HG03159 (cell line): Measurements from ENCODE around the gene GOLGB1.

Experiments
- ATAC-seq: cut with Tn5 transposase; IDR thresholded peaks from one replicate; pipeline ENCODE4 v1.9.1; 2021; ENCODE audit warnings: mild to moderate bottlenecking, moderate library complexity; ENCODE audit not compliant: unreplicated experiment

Gene GOLGB1

DNA sequence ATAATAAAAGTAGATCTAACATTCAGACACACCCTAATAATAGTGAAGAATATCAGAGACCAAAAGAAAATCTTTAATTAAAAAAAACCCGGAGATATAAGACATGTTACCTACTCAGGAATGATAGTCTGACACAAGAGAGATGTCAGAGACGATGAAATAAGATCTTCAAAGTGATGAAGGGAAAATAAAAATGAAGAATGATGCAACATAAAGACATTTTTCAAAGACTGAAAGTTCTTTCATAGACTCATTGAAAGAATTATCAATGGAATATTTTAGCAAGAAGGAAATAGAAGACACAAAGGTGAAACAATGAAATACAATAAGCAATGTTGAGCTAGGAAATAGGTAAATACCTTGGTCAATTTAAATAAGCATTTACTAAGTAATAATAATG, 108.4 kb downstream of the GOLGB1 start:
- no peak for ATAC-seq

DNA sequence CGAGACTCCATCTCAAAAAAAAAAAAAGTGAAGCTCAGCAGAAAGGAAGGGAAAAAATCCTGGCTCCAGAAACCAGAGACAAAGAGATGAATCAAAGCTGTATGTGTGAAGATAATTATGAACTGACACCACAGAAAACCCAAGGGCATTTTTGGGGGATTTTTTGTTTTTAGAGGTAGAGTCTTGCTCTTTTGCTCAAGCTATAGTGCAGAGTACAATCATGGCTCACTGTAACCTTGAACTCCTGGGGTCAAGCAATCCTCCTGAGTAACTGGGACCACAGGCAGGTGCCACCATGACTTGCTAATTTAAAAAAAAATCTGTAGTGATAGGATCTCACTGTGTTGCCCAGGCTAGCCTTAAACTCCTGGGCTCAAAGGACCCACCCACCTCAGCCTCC, 111.6 kb downstream of the GOLGB1 start:
- no peak for ATAC-seq

DNA sequence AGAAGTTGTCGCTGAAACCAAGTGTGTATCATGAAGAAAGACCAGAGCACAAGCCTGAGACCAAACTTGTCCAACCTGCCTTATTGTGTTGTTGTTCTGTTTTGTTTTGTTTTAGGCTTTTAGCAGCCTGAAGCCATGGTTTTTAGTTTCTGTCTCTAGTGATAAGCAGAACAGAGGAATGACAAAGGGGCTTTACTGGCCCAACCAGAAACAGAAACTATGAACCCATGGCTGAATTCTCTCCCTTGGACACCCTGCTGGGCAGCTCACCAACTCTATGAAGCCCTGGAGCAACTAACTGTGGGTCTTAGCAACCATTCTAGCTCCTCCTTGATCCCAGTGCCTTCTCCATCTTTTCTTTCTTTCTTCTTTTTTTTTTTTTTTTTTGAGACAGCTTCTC, 119.2 kb downstream of the GOLGB1 start:
- no peak for ATAC-seq

DNA sequence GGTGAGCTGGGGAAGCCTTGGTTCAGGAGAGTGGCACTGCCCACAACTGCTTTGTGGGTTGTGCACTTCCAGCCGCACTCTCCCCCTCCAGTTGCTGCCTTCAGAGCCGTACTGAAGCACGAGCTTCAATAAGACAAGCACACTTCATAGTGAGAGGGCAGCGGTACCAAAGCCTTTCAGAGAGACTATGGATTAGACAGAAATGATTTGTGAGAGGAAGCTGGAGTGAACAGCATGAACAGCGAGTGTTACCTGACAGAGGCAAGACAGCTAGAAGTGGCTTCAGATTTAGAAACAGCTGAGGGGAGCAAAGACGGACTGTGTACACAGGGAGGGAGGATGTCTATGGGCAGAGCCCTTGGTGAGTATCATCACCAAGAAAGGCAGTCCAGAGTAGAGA, 119.9 kb downstream of the GOLGB1 start:
- no peak for ATAC-seq

DNA sequence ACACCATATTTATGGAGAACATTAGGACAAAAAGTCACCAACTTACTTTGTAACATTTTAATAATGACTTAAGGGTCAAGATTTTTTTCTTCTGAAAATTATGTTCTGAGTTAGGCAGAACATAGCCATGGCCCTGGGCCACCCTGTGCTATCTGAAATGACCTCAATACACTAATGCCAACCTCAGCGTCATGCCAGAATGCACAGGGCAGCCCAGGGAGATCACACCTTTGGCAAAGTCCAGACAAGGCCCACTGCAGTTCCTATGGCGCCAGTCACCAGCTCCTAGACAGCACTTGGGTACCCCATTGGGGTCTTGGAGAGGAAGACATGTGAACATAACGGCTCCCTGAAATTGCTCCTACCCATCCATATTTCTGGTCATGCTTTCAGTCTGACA, 121.9 kb downstream of the GOLGB1 start:
- no peak for ATAC-seq

DNA sequence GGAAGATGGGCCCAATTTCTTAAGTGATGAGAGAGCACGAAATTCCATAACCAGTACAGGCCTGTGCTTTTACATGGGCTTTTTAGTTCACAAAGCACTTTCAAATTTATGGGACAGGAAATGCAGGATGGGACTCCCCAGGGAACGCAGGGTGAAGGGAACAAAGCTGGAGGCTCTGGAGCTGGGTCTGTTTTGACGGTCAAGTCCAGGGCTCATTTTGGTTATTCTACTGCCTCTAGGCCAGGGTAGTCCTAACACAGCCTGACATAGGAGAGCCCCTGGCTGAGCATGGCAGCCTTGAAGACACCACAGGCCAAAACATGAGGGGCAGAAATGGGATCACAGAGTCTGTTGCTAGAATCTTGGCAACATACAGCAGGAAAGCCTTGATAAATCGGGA, 122.3 kb downstream of the GOLGB1 start:
- no peak for ATAC-seq

DNA sequence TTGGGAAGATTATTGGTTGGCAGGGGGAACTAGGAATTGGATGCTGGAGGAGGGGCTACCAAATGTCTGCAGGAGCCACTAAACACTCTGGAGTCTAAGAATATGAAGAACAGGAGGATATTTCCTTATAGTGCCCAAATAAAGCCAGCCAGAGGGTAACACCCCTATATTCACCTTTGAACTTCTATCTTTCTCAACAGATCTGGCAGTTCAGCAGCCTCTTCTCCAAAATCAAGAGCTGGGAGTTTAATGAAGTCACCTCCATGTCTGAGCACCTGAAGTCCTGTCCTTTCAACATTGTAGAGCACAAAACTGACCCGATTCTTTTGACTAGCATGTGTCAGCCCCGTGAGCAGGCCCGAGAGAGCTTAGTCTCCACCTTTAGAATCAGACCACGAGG, 123.0 kb downstream of the GOLGB1 start:
- ATAC-seq = no peak

DNA sequence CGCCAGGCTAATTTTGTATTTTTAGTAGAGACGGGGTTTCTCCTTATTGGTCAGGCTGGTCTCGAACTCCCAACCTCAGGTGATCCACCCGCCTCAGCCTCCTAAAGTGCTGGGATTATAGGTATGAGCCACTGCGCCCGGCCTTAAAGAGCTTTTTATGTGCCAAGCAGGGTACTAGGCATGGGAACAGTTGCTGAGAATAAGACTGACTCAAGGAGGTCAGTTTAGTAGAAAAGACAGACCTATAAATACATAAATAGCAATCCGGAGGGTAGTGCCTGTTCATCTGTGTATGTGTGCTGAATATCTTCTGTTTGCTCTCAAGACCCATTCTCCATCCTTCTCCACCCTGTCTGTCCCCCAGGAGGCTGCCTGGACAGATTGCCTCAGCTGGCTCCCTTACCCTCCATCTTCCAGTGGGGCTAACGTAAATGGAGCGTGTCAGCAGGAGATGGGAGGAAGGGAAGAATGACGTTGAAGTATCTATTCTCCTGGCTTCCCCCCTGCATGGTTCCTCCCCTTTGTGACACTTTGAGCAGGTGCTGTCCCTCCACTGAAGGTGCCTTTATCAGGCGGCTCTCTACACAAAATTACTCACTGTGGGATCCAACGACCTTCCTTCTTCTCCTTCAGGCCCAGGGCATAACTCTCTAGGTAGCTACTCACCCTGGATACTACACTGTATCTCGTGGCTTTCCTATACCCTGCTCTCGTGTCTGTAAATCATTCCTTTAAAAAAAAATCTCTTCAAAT, 125.2 kb downstream of the GOLGB1 start:
- ATAC-seq = no peak

DNA sequence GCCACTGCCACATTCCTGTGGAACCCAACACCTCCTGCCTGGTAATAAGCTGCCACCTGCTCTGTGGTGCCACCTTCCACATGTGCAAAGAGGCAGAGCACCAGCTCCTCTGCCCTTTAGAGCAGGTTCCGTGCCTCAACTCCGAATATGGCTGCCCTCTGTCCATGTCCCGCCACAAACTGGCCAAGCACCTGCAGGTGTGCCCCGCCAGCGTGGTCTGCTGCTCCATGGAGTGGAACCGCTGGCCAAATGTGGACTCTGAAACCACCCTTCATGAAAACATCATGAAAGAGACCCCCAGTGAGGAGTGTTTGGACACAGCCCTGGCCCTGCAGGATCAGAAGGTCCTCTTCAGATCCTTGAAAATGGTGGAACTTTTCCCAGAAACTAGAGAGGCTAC, 128.1 kb downstream of the GOLGB1 start:
- ATAC-seq = no peak

DNA sequence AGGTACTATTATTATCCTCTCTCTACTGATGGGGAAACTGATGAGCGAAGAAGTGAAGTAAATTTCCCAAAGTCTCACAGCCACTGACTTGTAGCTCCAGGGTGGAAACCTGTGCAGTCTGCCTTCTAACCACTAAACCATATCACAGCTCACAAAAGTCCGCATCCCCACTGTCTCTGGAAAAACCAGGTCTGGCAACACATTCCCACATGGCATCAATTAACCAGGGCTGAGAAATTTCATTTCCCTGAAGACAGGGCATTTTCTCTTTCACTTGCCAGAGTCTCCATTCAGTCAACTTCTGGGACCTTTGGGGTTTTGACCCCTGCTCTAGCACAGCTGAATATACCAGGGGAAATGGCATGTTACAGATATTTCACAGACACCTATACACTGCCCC, 129.8 kb downstream of the GOLGB1 start:
- ATAC-seq = no peak
